H7 (cell line): Measurements from ENCODE around the gene ABCB4. TPM values are rescaled to one million over a fixed set of nuclear protein-coding genes. Genes with fewer than 3 reads are reported as not detected.
"Not testable (repeated sequence)": the region's sequence is repeated elsewhere in the genome, so short reads cannot be mapped to it uniquely, and the experiment has no call there.

Source experiments
- DNase-seq: peaks from one replicate; pipeline ENCODE4 v3.0.0; 2012
- H3K27me3 ChIP-seq: 2 replicates; pipeline ENCODE4 v1.6.0; 2011; ENCODE audit warnings: mild to moderate bottlenecking, low read length; ENCODE audit not compliant: control insufficient read depth, insufficient read depth
- H3K36me3 ChIP-seq: replicated peaks from 2 replicates; pipeline ENCODE4 v1.5.1; 2011; ENCODE audit warnings: low read length; ENCODE audit not compliant: control insufficient read depth, insufficient read depth
- H3K4me3 ChIP-seq: 2 replicates; pipeline ENCODE4 v1.5.1; 2011; ENCODE audit warnings: low read depth, mild to moderate bottlenecking, control low read depth, low read length, moderate library complexity; ENCODE audit not compliant: insufficient read depth
- total RNA-seq: library from RNA; depleted of rRNA; stranded (reverse); fragments of >200 nt; shearing (Covaris generic); gene quantifications from 2 replicates; pipeline ENCODE4 v1.2.3, GENCODE V29; 2014

ABCB4 gene
- total RNA-seq, 1 experiment from 2014 or later, result 0.69 TPM

DNA sequence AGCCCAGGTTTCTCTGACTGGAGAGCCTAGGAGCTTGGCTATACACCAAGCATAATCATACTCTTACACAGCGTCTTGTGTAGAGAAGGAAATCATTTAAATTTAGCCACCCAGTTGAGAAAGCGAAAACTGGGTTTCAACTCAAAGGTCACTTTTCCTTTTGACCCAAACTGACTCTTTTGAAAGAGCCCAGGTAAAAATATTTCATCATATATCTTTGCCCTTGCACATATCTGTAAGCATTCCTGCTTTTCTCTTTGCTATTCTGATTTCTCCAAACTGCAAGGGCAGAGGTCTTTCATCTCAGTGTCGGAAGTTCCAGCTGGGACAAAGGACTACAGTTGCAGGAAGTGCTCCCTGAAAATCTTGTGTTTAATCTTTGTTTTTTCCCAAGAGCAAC, 22.0 kb upstream of the ABCB4 start:
- DNase-seq, result no peak
- H3K27me3 ChIP-seq, result no peaks in the 10 kb centered on the region
- no peak overlapping the region for H3K4me3 ChIP-seq

GRCh38 chr7:87495366-87495765, 19.9 kb upstream of the ABCB4 start:
- DNase-seq, result no peak
- no peak overlapping the region for H3K4me3 ChIP-seq
- H3K36me3 ChIP-seq, result no peaks in the 10 kb centered on the region

More for the DNA sequence above, 22.0 kb upstream of the ABCB4 start:
- no peaks in the 10 kb centered on the region for H3K36me3 ChIP-seq

DNA sequence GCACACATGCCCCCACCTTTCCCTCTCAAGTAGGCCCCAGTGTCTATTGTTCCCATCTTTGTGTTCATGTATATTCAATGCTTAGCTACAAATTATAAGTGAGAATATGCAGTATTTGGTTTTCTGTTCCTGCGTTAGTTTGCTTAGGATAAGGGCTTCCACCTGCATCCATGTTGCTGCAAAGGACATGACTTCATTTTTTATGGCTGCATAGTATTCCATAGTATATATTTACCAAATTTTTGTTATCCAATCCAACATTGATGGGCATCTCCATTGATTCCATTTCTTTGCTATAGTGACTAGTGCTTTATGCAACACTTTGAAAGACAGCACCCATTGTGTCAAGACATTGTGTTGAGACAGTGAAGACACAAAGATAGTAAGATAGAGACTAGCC, 19.0 kb upstream of the ABCB4 start:
- H3K4me3 ChIP-seq, result no peak overlapping the region
- no peaks in the 10 kb centered on the region for H3K27me3 ChIP-seq
- H3K36me3 ChIP-seq, result no peaks in the 10 kb centered on the region
- DNase-seq, result no peak

More at GRCh38 chr7:87495366-87495765, 19.9 kb upstream of the ABCB4 start:
- no peaks in the 10 kb centered on the region for H3K27me3 ChIP-seq

DNA sequence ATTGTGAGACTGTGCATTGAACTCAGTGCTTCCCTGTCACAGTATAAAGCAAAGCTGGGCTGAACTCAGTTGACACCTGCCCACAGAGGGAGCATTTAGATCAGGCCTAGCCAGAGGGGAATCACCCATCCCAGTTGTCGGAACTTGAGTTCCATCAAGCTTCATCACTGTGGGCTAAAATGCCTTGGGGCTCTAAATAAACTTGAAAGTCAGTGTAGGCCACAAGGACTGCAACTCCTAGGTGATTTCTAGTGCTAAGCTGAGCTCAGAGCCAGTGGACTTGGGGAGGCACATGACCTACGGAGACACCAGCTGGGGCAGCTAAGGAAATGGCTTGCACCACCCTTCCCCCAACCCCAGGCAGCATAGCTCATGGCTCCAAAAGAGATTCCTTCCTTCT, 7.7 kb upstream of the ABCB4 start:
- DNase-seq, result no peak
- Histone ChIP-seq H3K27me3 (no peaks in the 10 kb centered on the region), H3K4me3 (no peak overlapping the region), H3K36me3 (no peaks in the 10 kb centered on the region)

GRCh38 chr7:87482115-87482514, 6.6 kb upstream of the ABCB4 start:
- Histone ChIP-seq H3K36me3 (no peaks in the 10 kb centered on the region), H3K4me3 (no peak overlapping the region), H3K27me3 (peaks cover 4% of the 10 kb centered on the region; the same call in 1 of the 2 replicates)
- DNase-seq, result no peak

DNA sequence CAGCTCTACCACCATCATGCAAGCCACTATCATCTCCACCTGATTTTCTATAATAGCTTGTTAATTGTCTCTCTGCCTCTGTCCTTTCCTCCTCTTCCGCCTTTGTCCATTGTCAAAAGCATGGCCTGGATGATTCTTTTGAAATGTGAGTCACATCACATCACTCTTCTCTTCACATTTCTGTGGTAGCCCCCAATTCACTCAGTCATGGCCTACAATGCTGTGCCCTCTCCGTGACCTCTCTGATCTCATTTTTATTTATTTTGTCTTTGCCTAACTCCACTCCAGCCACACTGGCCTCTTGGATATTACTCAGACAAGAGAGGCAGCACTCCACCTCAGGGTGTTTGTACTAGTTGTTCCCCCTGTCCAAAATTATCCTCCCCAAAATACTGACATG, 4.9 kb upstream of the ABCB4 start:
- no peak for DNase-seq

DNA sequence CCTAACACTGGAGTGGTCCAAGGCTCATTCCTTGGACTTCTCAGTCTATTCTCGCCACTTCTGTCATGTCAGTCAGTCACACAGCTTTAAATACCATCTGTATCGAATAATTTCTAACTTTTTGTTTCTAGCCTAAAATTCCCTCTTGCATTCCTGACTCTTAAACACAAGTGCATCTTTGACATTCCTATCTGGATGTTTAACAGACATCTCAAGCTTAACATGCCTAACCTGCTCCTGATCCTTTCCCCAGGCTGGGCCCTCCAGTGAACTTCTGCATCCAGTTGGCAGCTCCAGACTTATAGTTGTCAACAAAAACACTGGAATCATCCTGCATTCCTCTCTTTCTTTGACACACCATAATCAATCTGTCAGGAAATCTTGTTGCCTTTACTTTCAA, 4.5 kb upstream of the ABCB4 start:
- H3K4me3 ChIP-seq, result no peak overlapping the region
- no peaks in the 10 kb centered on the region for H3K36me3 ChIP-seq
- H3K27me3 ChIP-seq, result peaks cover 20% of the 10 kb centered on the region
- no peak for DNase-seq

More for the DNA sequence above, 4.9 kb upstream of the ABCB4 start:
- H3K27me3 ChIP-seq, result peaks cover 16% of the 10 kb centered on the region
- H3K36me3 ChIP-seq, result no peaks in the 10 kb centered on the region
- no peak overlapping the region for H3K4me3 ChIP-seq

GRCh38 chr7:87476179-87476557, 688 bp upstream of the ABCB4 start:
- no peak for DNase-seq
- H3K36me3 ChIP-seq, result no peaks in the 10 kb centered on the region
- peaks cover 28% of the 10 kb centered on the region for H3K27me3 ChIP-seq
- H3K4me3 ChIP-seq, result peak overlapping the region; percentile 50

DNA sequence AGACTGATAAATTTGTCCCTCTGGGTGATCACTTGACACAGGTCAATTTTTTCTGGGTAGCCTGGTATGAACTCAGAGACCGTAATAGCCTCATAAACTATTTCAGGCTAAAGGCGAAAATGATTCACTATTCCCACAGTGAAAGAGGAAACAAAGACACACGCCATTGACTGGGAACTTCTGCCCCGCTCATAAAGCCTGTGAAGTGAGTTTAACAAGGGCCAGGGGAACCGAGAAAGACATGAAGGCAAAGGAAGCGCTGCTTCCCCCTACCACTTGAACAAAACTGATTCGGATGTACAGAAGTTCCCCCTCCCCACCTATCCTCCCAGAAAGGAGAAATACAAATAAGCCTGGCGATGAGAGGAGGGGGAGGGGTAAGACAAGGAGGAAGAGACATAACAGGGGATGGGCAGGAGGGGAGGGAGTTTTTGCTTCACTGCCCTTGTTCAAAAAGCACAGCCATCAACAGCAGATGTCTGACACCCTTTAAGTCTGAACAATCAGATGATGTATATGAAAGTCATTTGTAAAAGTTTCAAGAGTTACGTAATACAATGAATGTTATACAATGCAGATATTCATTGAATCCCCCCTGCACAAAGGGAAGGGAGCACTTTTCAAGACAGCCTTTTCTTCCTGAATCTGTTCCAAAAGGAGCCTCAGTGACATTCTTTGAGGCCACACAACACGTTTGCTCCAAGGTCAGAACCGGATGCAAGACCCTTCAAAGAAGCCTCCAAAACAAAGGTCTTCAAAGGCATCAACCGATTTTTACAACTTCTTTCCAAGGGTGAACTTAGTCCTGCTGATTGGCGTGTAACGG, 734 bp downstream of the ABCB4 start:
- H3K27me3 ChIP-seq, result peaks cover 28% of the 10 kb centered on the region
- H3K4me3 ChIP-seq, result peak overlapping the region; percentile 50
- no peaks in the 10 kb centered on the region for H3K36me3 ChIP-seq
- DNase-seq, result peak; percentile 19

- H3K36me3 ChIP-seq, result no peaks in the 10 kb centered on the region
- no peak for DNase-seq
- H3K27me3 ChIP-seq, result peaks cover 28% of the 10 kb centered on the region
- H3K4me3 ChIP-seq, result no peak overlapping the region
Observed at GRCh38 chr7:87473986-87474385, 1.5 kb downstream of the ABCB4 start.

DNA sequence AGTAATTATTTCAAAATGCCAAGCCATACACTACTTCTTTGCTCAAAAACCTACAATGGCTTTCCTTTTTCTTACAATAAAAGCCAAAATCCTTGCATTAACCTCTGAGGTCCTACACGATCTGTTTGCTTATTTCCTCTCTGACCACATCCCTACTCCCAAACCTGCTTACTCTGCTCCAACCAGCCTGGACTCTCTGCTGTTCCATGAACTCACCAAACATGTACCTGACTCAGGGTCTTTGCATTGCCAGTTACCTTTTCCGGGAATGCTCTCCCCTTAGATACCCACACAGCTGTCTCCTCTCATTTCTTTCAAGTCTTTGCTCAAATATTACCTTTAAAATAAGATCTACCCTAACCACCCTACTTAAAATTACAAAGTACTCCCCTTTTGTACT, 2.3 kb downstream of the ABCB4 start:
- H3K27me3 ChIP-seq, result peaks cover 28% of the 10 kb centered on the region
- no peak overlapping the region for H3K4me3 ChIP-seq
- no peak for DNase-seq
- no peaks in the 10 kb centered on the region for H3K36me3 ChIP-seq

DNA sequence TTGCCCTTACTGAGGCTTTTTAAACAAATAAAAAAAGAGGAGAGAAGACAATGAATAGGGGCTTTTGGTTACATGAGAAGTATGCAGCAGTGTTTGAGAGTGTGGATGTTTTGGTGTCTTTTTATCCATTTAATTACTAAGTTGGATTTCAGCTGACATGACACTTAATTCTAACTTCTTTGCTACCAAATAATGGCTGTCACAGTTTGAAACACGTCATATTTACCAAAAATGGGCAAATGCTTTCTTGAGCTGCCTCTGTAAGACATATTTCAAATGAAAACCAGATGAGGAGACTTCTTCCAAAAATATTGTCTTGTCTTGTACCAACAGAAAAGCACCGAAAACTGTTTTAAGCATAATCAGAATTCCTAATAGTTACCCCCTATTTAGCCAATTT, 4.0 kb downstream of the ABCB4 start:
- Histone ChIP-seq H3K27me3 (peaks cover 21% of the 10 kb centered on the region), H3K36me3 (no peaks in the 10 kb centered on the region), H3K4me3 (no peak overlapping the region)
- no peak for DNase-seq

GRCh38 chr7:87469204-87469603, 6.3 kb downstream of the ABCB4 start:
- H3K27me3 ChIP-seq, DNase-seq, H3K36me3 ChIP-seq, H3K4me3 ChIP-seq: not testable (repeated sequence)

- DNase-seq, H3K27me3 ChIP-seq, H3K4me3 ChIP-seq, H3K36me3 ChIP-seq: not testable (repeated sequence)
Observed at GRCh38 chr7:87465534-87465880, 10.0 kb downstream of the ABCB4 start.

DNA sequence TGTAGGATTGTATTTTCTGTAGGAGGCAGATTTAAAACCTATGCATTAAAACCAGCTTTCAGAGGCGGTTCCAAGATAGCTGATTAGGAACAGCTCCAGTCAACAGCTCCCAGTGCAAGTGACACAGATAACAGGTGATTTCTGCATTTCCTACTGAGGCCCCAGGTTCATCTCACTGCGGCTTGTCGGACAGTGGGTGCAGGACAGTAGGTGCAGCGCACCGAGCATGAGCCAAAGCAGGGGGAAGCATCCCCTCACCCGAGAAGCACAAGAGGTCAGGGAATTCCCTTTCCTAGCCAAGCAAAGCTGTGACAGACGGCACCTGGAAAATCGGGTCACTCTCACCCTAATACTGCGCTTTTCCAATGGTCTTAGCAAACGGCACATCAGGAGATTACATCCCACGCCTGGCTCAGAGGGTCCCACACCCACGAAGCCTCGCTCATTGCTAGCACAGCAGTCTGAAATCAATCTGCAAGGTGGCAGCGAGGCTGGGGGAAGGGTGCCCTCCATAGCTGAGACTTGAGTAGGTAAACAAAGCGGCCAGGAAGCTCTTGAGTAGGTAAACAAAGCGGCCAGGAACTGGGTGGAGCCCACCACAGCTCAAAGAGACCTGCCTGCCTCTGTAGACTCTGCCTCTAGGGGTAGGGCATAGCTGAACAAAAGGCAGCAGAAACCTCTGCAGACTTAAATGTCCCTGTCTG, 10.5 kb downstream of the ABCB4 start:
- not testable (repeated sequence) for DNase-seq

More for the DNA sequence above, 10.5 kb downstream of the ABCB4 start:
- not testable (repeated sequence) for H3K36me3 ChIP-seq, H3K27me3 ChIP-seq
- peak overlapping the region; percentile 37 for H3K4me3 ChIP-seq
